C4-2B (cell line): Measurements from ENCODE around the gene ITGA8.

Experiments used
- CTCF ChIP-seq: fragments of 450-650 bp; conservative IDR thresholded peaks from 2 replicates; pipeline ENCODE4 v1.5.1; 2017; ENCODE audit warnings: mild to moderate bottlenecking
- ZFX ChIP-seq: fragments of 450-650 bp; IDR thresholded peaks from 2 replicates; pipeline ENCODE4 v1.6.1; 2017

- TF ChIP-seq CTCF (no peak), ZFX (no peak)
Measured at GRCh38 chr10:15742836-15743235, 23.1 kb upstream of the ITGA8 start.
